Endodermal cell (in vitro differentiated cells): Measurements from ENCODE around the gene POLR1D. TPM values are rescaled to one million over a fixed set of nuclear protein-coding genes. Genes with fewer than 3 reads are reported as not detected.

ENCODE experiments used
- DNase-seq: peaks from one replicate; pipeline ENCODE4 v3.0.0-alpha.2; 2017
- H3K27ac ChIP-seq: 2 replicates; pipeline ENCODE4 v1.5.1; 2013; ENCODE audit warnings: mild to moderate bottlenecking, low read depth, low read length, moderate library complexity
- H3K27me3 ChIP-seq: 2 replicates; pipeline ENCODE4 v1.6.1; 2013; ENCODE audit warnings: mild to moderate bottlenecking, low read length, moderate library complexity; ENCODE audit not compliant: insufficient read depth, control insufficient read depth, poor library complexity, severe bottlenecking
- H3K36me3 ChIP-seq: 2 replicates; pipeline ENCODE4 v1.7.0; 2013; ENCODE audit warnings: mild to moderate bottlenecking, low read length, moderate library complexity; ENCODE audit not compliant: control insufficient read depth, insufficient read depth
- H3K4me1 ChIP-seq: one replicate; pipeline ENCODE4 v1.7.0; 2013; ENCODE audit warnings: low read length; ENCODE audit not compliant: control insufficient read depth, insufficient read depth
- H3K4me3 ChIP-seq: 2 replicates; pipeline ENCODE4 v1.5.1; 2013; ENCODE audit warnings: mild to moderate bottlenecking, low read length, moderate library complexity
- H3K9ac ChIP-seq: 2 replicates; pipeline ENCODE4 v1.6.1; 2013; ENCODE audit warnings: mild to moderate bottlenecking, low read length, moderate library complexity; ENCODE audit not compliant: poor library complexity, severe bottlenecking; ENCODE audit errors: extremely low read depth
- H3K9me3 ChIP-seq: 2 replicates; pipeline ENCODE4 v1.6.1; 2013; ENCODE audit warnings: mild to moderate bottlenecking, low read length, moderate library complexity; ENCODE audit not compliant: control insufficient read depth
- H3K27ac Mint-ChIP-seq: 2 replicates; pipeline ENCODE4 v1.8.0; 2020; ENCODE audit warnings: mixed read lengths
- H3K27me3 Mint-ChIP-seq: 2 replicates; pipeline ENCODE4 v1.8.0; 2021; ENCODE audit warnings: mild to moderate bottlenecking, mixed read lengths; ENCODE audit not compliant: insufficient read depth
- H3K36me3 Mint-ChIP-seq: 2 replicates; pipeline ENCODE4 v1.8.0; 2020; ENCODE audit warnings: low read depth, mixed read lengths
- H3K4me1 Mint-ChIP-seq: 2 replicates; pipeline ENCODE4 v1.8.0; 2020; ENCODE audit warnings: mixed read lengths
- H3K4me3 Mint-ChIP-seq: 2 replicates; pipeline ENCODE4 v1.8.0; 2020; ENCODE audit warnings: mild to moderate bottlenecking, moderate library complexity, mixed read lengths
- H3K9me3 Mint-ChIP-seq: 2 replicates; pipeline ENCODE4 v1.8.0; 2020; ENCODE audit warnings: mild to moderate bottlenecking, mixed read lengths
- CTCF ChIP-seq: fragments of 200-600 bp; sonication (generic); conservative IDR thresholded peaks from 2 replicates; pipeline ENCODE4 v1.5.0; 2021; ENCODE audit warnings: antibody characterized with exemption, mild to moderate bottlenecking
- WGBS, 2 experiments: methylation state at CpG; one replicate each; pipeline versions ENCODE4 v1.1.5 to v1.1.7; 2013; ENCODE audit warnings: missing lambda C conversion rate in 2 of 2, mixed read lengths in 1 of 2; ENCODE audit not compliant: insufficient coverage in 1 of 2, insufficient read length in 1 of 2; 5-methylcytosine and 5-hydroxymethylcytosine counted together
- total RNA-seq, 2 donors: library from RNA; stranded (reverse); fragmentation: NEBNext Ultra II Directional in 1 of 2; extraction: Animal tissue kit (Norgen Biotek cat#: 25700) in 1 of 2; gene quantifications; 2 replicates in 1 of 2; 3 replicates in 1 of 2; pipeline ENCODE4 v1.2.1, GENCODE V29; 2021

The POLR1D gene
- total RNA-seq, 2 donors from 2014 or later = 135 to 136 TPM

GRCh38 chr13:27620377-27621115, 1.1 kb upstream of the POLR1D start, which contains the start of gene LNX2:
Gene LNX2, minus strand, starts transcription at chr13:27620529. Its CDS starts 38,826 bp downstream, at chr13:27581703.
- WGBS, 2 experiments = 0% methylated on average over 19 to 79 of the region's 79 CpGs
- H3K4me3 Mint-ChIP-seq = peak within 1 kb of the TSS; percentile 85

GRCh38 chr13:27621116-27621365, 651 bp upstream of the POLR1D start:
- no peak for TF ChIP-seq CTCF
- Histone ChIP-seq H3K4me1 (peaks cover 17% of the 10 kb centered on the region), H3K27me3 (no peaks in the 10 kb centered on the region), H3K9me3 (no peaks in the 10 kb centered on the region), H3K27ac (peak overlapping the region; percentile 79), H3K36me3 (peaks cover 22% of the 10 kb centered on the region), H3K9ac (peak overlapping the region; percentile 85), H3K4me3 (peak overlapping the region; percentile 90)
- Mint-ChIP-seq H3K4me1 (peaks cover 52% of the 10 kb centered on the region), H3K9me3 (no peaks in the 10 kb centered on the region), H3K27ac (peak overlapping the region; percentile 98), H3K27me3 (no peaks in the 10 kb centered on the region), H3K36me3 (peaks cover 24% of the 10 kb centered on the region), H3K4me3 (peak overlapping the region; percentile 85)
- 0% methylated on average over 1 to 6 of the region's 8 CpGs for WGBS, 2 experiments
- no peak for DNase-seq

More at GRCh38 chr13:27620377-27621115, 1.1 kb upstream of the POLR1D start, which contains the start of gene LNX2:
- peak; percentile 99 for DNase-seq
- Histone ChIP-seq H3K9me3 (peaks cover under 1% of the 10 kb centered on the region), H3K4me1 (peaks cover 17% of the 10 kb centered on the region), H3K9ac (peak within 1 kb of the TSS; percentile 85), H3K27ac (peak within 1 kb of the TSS; percentile 79), H3K27me3 (no peaks in the 10 kb centered on the region), H3K36me3 (peaks cover 23% of the 10 kb centered on the region), H3K4me3 (peak within 1 kb of the TSS; percentile 90)
- Mint-ChIP-seq H3K27me3 (no peaks in the 10 kb centered on the region), H3K27ac (peak within 1 kb of the TSS; percentile 98), H3K36me3 (peaks cover 24% of the 10 kb centered on the region), H3K9me3 (no peaks in the 10 kb centered on the region), H3K4me1 (peaks cover 51% of the 10 kb centered on the region)
- TF ChIP-seq CTCF = no peak

GRCh38 chr13:27622102-27622820, 569 bp downstream of the POLR1D start:
- no peaks in the 10 kb centered on the region for H3K27me3 Mint-ChIP-seq
- no peaks in the 10 kb centered on the region for H3K27me3 ChIP-seq
- H3K36me3 ChIP-seq = peaks cover 22% of the 10 kb centered on the region
- peaks cover 24% of the 10 kb centered on the region for H3K36me3 Mint-ChIP-seq
- peak overlapping the region; percentile 90 for H3K4me3 ChIP-seq
- peak overlapping the region; percentile 85 for H3K9ac ChIP-seq
- no peaks in the 10 kb centered on the region for H3K9me3 ChIP-seq
- peak overlapping the region; percentile 85 for H3K4me3 Mint-ChIP-seq
- peaks cover 48% of the 10 kb centered on the region for H3K4me1 Mint-ChIP-seq
- DNase-seq = no peak
- peak overlapping the region; percentile 33 for H3K27ac ChIP-seq
- WGBS, 2 experiments = 2 to 10% methylated on average over 8 to 13 of the region's 13 CpGs
- peak overlapping the region; percentile 89 for H3K27ac Mint-ChIP-seq
- TF ChIP-seq CTCF = peak; percentile 56
- no peaks in the 10 kb centered on the region for H3K9me3 Mint-ChIP-seq
- H3K4me1 ChIP-seq = peaks cover 17% of the 10 kb centered on the region
